Esophagus squamous epithelium (tissue), 5 donors: ENCODE measurements around the gene LAGE3. TPM values are rescaled to one million over a fixed set of nuclear protein-coding genes. Genes with fewer than 3 reads are reported as not detected.
"Not testable (repeated sequence)": the region's sequence is repeated elsewhere in the genome, so short reads cannot be mapped to it uniquely, and the experiment has no call there.

Experiments used
- DNase-seq: peaks from one replicate; lab custom pipeline; 2025; lab: John Stamatoyannopoulos, UW
- H3K27ac ChIP-seq, 4 donors: fragments of 200-600 bp; sonication (generic); one replicate each; pipeline ENCODE4 v1.5.1; 2016 to 2019; ENCODE audit warnings: mild to moderate bottlenecking in 1 of 4
- H3K27me3 ChIP-seq, 4 donors: fragments of 200-600 bp; sonication (generic); 1 replicate in 3 of 4; 2 replicates in 1 of 4; pipeline versions ENCODE4 v1.5.1 to v1.6.0; 2017 to 2021; ENCODE audit warnings: antibody characterized with exemption in 1 of 4
- H3K36me3 ChIP-seq, 3 donors: fragments of 200-600 bp; sonication (generic); one replicate each; pipeline ENCODE4 v1.5.1; 2016 to 2019
- H3K4me1 ChIP-seq, 3 donors: fragments of 200-600 bp; sonication (generic); one replicate each; pipeline ENCODE4 v1.5.1; 2017 to 2019
- H3K4me3 ChIP-seq, 4 donors: fragments of 200-600 bp; sonication (generic); 1 replicate in 3 of 4; 2 replicates in 1 of 4; pipeline ENCODE4 v1.5.1; 2016 to 2019; ENCODE audit warnings: mild to moderate bottlenecking in 2 of 4, moderate library complexity in 1 of 4
- H3K9me3 ChIP-seq, 3 donors: fragments of 200-600 bp; sonication (generic); one replicate each; pipeline ENCODE4 v1.5.1; 2016 to 2019
- CTCF ChIP-seq, 6 experiments: fragments of 450-650 bp in 4 of 6; fragments of 200-600 bp in 2 of 6; sonication (generic) in 2 of 6; IDR thresholded peaks; one replicate each; pipeline ENCODE4 v1.5.1; 2016 to 2019; ENCODE audit warnings: antibody characterized with exemption in 6 of 6, mild to moderate bottlenecking in 4 of 6, moderate library complexity in 4 of 6
- POLR2A ChIP-seq, 4 donors: fragments of 450-650 bp; IDR thresholded peaks; one replicate each; pipeline ENCODE4 v1.6.1; 2017; ENCODE audit warnings: antibody characterized with exemption in 4 of 4, mild to moderate bottlenecking in 4 of 4, moderate library complexity in 3 of 4
- WGBS, 2 donors: methylation state at CpG; one replicate each; pipeline ENCODE4 v1.1.5; 2018; 5-methylcytosine and 5-hydroxymethylcytosine counted together
- intact Hi-C: fragments of 100-400 bp; cut with DNase I; formaldehyde crosslinking; loops from one replicate; pipeline ENCODE4 v1.15.0; 2022
- total RNA-seq, 4 donors: library from RNA; depleted of rRNA; stranded (reverse); fragments of >200 nt; gene quantifications; one replicate each; pipeline ENCODE4 v1.1.0, GENCODE V29; 2016
- donor health status: DM: yes; HTN: yes; CAD: no.

Gene LAGE3
- total RNA-seq, 4 donors from 2014 or later, result 18.2 to 44.3 (median 21.9) TPM

GRCh38 chrX:154507673-154508383, 28.7 kb upstream of the LAGE3 start:
- TF ChIP-seq POLR2A (IDR thresholded peaks at IDR 0.05), result no peak
- no peak for TF ChIP-seq CTCF (IDR thresholded peaks at IDR 0.05)
- WGBS, 2 donors, result 96 to 100% methylated on average over 2 to 9 of the region's 24 CpGs
- H3K27me3 ChIP-seq, result no peaks in the 10 kb centered on the region

GRCh38 chrX:154506483-154507332, 27.6 kb upstream of the LAGE3 start:
- TF ChIP-seq CTCF (IDR thresholded peaks at IDR 0.05) (no peak), POLR2A (IDR thresholded peaks at IDR 0.05) (no peak)
- Histone ChIP-seq H3K4me3 (no peak overlapping the region), H3K36me3 (peaks cover 0 to 67% (median 0%) of the 10 kb centered on the region in 3 donors), H3K4me1 (no peaks in the 10 kb centered on the region), H3K27ac (no peak overlapping the region), H3K27me3 (no peaks in the 10 kb centered on the region), H3K9me3 (no peaks in the 10 kb centered on the region)
- DNase-seq, result no peak
- 76 to 100% methylated on average over 1 to 2 of the region's 37 CpGs for WGBS, 2 donors
- intact Hi-C loops, result no loop called here

More at GRCh38 chrX:154507673-154508383, 28.7 kb upstream of the LAGE3 start:
- Histone ChIP-seq H3K9me3 (no peaks in the 10 kb centered on the region), H3K4me1 (no peaks in the 10 kb centered on the region), H3K4me3 (no peak overlapping the region), H3K27ac (no peak overlapping the region), H3K36me3 (peaks cover 0 to 77% (median 0%) of the 10 kb centered on the region in 3 donors)
- intact Hi-C loops, result no loop called here
- no peak for DNase-seq

- H3K36me3 ChIP-seq, result peaks cover 0 to 57% (median 0%) of the 10 kb centered on the region in 3 donors
- no peaks in the 10 kb centered on the region for H3K27me3 ChIP-seq
- no peak for DNase-seq
- intact Hi-C loops, result no loop called here
- 67 to 81% methylated on average over 1 to 9 of the region's 12 CpGs for WGBS, 2 donors
- H3K9me3 ChIP-seq, result no peaks in the 10 kb centered on the region
- H3K4me3 ChIP-seq, result no peak overlapping the region
- TF ChIP-seq POLR2A (IDR thresholded peaks at IDR 0.05) (no peak), CTCF (IDR thresholded peaks at IDR 0.05) (no peak)
- H3K27ac ChIP-seq, result peak overlapping the region in 1 of 4 donors; percentile 33
- H3K4me1 ChIP-seq, result no peaks in the 10 kb centered on the region
Observed at GRCh38 chrX:154505734-154506133, 26.7 kb upstream of the LAGE3 start.

GRCh38 chrX:154502989-154503388, 23.9 kb upstream of the LAGE3 start:
- Histone ChIP-seq H3K9me3 (no peaks in the 10 kb centered on the region), H3K4me3 (no peak overlapping the region), H3K27me3 (no peaks in the 10 kb centered on the region), H3K36me3 (peaks cover 0 to 32% (median 0%) of the 10 kb centered on the region in 3 donors), H3K27ac (no peak overlapping the region), H3K4me1 (peaks cover 0 to 11% (median 0%) of the 10 kb centered on the region in 3 donors)
- 83% methylated on average over 2 to 3 of the region's 3 CpGs for WGBS, 2 donors
- TF ChIP-seq POLR2A (IDR thresholded peaks at IDR 0.05), result no peak
- TF ChIP-seq CTCF (IDR thresholded peaks at IDR 0.05), result no peak
- intact Hi-C loops, result no loop called here
- DNase-seq, result no peak

- DNase-seq, result no peak
- Histone ChIP-seq H3K4me1 (peaks cover 0 to 11% (median 0%) of the 10 kb centered on the region in 3 donors), H3K9me3 (no peaks in the 10 kb centered on the region), H3K4me3 (no peak overlapping the region), H3K36me3 (peaks cover 0 to 23% (median 0%) of the 10 kb centered on the region in 3 donors), H3K27ac (no peak overlapping the region), H3K27me3 (no peaks in the 10 kb centered on the region)
- no peak for TF ChIP-seq CTCF (IDR thresholded peaks at IDR 0.05)
- TF ChIP-seq POLR2A (IDR thresholded peaks at IDR 0.05), result no peak
- intact Hi-C loops, result no loop called here
- 50 to 92% methylated on average over 1 to 5 of the region's 8 CpGs for WGBS, 2 donors
Observed at GRCh38 chrX:154502098-154502497, 23.0 kb upstream of the LAGE3 start.

GRCh38 chrX:154501423-154501822, 22.3 kb upstream of the LAGE3 start:
- H3K27ac ChIP-seq, result peak overlapping the region in 1 of 4 donors; percentile 21
- intact Hi-C loops, DNase-seq, H3K27me3 ChIP-seq, H3K9me3 ChIP-seq, H3K4me3 ChIP-seq: not testable (repeated sequence)
- peaks cover 0 to 11% (median 0%) of the 10 kb centered on the region in 3 donors for H3K4me1 ChIP-seq
- H3K36me3 ChIP-seq, result peaks cover 0 to 16% (median 0%) of the 10 kb centered on the region in 3 donors
- 78 to 90% methylated on average over 6 to 7 of the region's 7 CpGs for WGBS, 2 donors

GRCh38 chrX:154496591-154497137, 17.6 kb upstream of the LAGE3 start:
- H3K4me3 ChIP-seq, H3K9me3 ChIP-seq, H3K36me3 ChIP-seq, intact Hi-C loops, DNase-seq, H3K27me3 ChIP-seq, H3K27ac ChIP-seq: not testable (repeated sequence)
- WGBS, 2 donors, result 53 to 57% methylated on average over 3 to 4 of the region's 4 CpGs
- peaks cover 0 to 11% (median 0%) of the 10 kb centered on the region in 3 donors for H3K4me1 ChIP-seq
